ENCODE results near the gene ATP6V0A4.

The ATP6V0A4 gene

DNA sequence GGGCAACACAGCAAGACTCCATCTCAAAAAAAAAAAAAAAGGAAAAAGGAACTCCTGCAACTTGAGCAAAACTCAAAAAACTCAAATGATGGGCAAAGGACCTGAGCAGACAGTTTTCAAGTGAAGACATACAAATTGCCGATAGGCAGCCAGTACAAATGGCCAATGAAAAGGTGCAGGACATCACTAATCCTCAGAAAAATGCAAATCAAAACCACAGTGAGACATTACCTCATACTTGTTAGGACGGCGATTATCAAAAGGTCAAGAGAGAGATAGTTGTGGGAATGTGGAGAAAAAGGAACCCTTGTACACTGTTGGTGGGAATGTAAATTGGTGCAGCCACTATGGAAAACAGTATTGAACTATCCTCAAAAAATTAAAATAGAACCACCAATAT lies 113.7 kb downstream of the ATP6V0A4 start:
- CTCF ChIA-PET: no interaction called here
- POLR2A ChIA-PET: no interaction called here
- TF ChIP-seq SUZ12 (IDR thresholded peaks at IDR 0.05) (no peak), FOXM1 (IDR thresholded peaks at IDR 0.05; ENCODE audit: borderline replicate concordance) (no peak), FOXA1 (IDR thresholded peaks at IDR 0.05) (no peak), NFRKB (IDR thresholded peaks at IDR 0.05) (no peak), TARDBP (IDR thresholded peaks at IDR 0.05) (no peak), SP1 (IDR thresholded peaks at IDR 0.05) (no peak), LEF1 (IDR thresholded peaks at IDR 0.05; ENCODE audit: borderline replicate concordance) (no peak), ARNT (IDR thresholded peaks at IDR 0.05) (no peak), FOXK2 (IDR thresholded peaks at IDR 0.05) (no peak), BHLHE40 (IDR thresholded peaks at IDR 0.05; ENCODE audit: borderline replicate concordance) (no peak), ELF4 (IDR thresholded peaks at IDR 0.05) (no peak), ZNF384 (IDR thresholded peaks at IDR 0.05) (no peak)
- TF ChIP-seq, protein P1, sequence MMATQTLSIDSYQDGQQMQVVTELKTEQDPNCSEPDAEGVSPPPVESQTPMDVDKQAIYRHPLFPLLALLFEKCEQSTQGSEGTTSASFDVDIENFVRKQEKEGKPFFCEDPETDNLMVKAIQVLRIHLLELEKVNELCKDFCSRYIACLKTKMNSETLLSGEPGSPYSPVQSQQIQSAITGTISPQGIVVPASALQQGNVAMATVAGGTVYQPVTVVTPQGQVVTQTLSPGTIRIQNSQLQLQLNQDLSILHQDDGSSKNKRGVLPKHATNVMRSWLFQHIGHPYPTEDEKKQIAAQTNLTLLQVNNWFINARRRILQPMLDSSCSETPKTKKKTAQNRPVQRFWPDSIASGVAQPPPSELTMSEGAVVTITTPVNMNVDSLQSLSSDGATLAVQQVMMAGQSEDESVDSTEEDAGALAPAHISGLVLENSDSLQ (IDR thresholded peaks at IDR 0.05): no peak
- no peak for DNase-seq (ENCODE audit: extremely low spot score)

DNA sequence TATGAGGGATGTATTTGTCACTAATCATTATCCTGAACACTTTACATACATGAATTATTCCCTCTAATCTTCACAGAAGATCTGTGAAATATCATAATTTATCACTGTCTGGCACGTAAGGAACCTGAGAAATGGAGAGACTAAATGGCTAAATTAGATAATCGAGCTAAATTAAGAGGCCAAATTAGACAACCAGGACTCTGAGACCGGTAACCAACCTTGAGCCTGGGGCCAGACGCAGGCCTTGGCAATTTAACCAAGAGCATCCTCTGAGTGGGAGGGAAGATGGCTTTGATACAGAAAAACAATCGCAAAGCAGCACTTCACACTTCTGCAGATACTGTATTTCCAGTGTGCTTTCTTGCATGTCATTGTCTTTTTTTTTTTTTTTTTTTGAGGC lies 118.2 kb downstream of the ATP6V0A4 start:
- DNase-seq (ENCODE audit: extremely low spot score): no peak
- ChIA-PET POLR2A (no interaction called here), CTCF (no interaction called here)
- TF ChIP-seq CTBP1 (IDR thresholded peaks at IDR 0.05; ENCODE audit: borderline replicate concordance): no peak
- no peak for TF ChIP-seq SP1 (IDR thresholded peaks at IDR 0.05)
- TF ChIP-seq SUZ12 (IDR thresholded peaks at IDR 0.05): no peak
- no peak for TF ChIP-seq TARDBP (IDR thresholded peaks at IDR 0.05)
- TF ChIP-seq NFRKB (IDR thresholded peaks at IDR 0.05): no peak
- no peak for TF ChIP-seq ELF4 (IDR thresholded peaks at IDR 0.05)
- TF ChIP-seq, protein P1 (IDR thresholded peaks at IDR 0.05): no peak
- TF ChIP-seq FOXA1 (IDR thresholded peaks at IDR 0.05): no peak
- no peak for TF ChIP-seq ZNF384 (IDR thresholded peaks at IDR 0.05)

DNA sequence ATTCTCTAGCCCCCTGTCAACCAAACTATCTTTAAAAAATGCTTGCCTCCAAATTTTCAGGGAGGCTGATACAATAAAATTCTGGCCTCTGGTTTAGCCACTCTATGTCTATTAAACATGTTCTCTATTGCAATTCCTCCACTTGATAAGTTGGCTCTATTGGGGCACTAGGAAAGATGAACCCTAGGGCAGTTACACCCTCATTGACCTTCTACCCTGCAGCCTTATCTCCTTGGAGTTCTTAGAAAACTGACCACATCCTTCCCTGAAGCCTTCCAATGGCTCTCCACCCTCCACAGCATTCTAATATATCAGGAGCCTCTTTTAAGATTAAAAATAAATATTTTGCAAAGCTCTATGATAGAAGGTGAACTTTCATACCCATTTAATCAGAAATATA lies 127.4 kb downstream of the ATP6V0A4 start:
- POLR2A ChIA-PET: no interaction called here
- no peak for TF ChIP-seq TARDBP (IDR thresholded peaks at IDR 0.05)
- TF ChIP-seq LEF1 (IDR thresholded peaks at IDR 0.05; ENCODE audit: borderline replicate concordance): no peak
- no peak for TF ChIP-seq FOXK2 (IDR thresholded peaks at IDR 0.05)
- no peak for TF ChIP-seq FOXM1 (IDR thresholded peaks at IDR 0.05; ENCODE audit: borderline replicate concordance)
- no peak for TF ChIP-seq HDGF (IDR thresholded peaks at IDR 0.05; ENCODE audit: borderline replicate concordance)
- TF ChIP-seq L3MBTL2 (conservative IDR thresholded peaks at IDR 0.05): no peak
- no peak for DNase-seq (ENCODE audit: extremely low spot score)
- CTCF ChIA-PET: no interaction called here

DNA sequence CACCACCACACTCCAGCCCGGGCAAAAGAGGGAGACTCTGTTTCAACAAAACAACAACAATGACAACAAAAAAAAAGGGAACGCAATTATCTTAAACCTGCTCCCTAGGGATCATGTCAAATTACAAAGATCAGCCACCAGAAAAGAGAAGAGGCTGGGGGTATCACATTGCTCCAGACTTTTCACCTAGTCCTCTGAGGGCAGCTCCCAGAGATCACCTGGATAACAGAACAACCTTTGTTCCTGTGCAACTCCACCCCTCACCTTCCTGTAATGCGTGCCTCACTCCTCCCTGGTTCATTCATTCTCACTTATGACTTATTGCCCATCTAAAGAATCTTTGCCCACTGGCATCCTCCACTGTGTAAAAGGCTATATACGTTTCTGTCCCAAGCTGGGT lies 128.6 kb downstream of the ATP6V0A4 start:
- POLR2A ChIA-PET: no interaction called here
- no peak for DNase-seq (ENCODE audit: extremely low spot score)
- CTCF ChIA-PET: interaction anchor here (0.6 kb wide), 1 partner anchor 10 kb away, joined by 4 read pairs; no protein-coding TSS in a partner anchor
- no peak for TF ChIP-seq SUZ12 (IDR thresholded peaks at IDR 0.05)
- no peak for TF ChIP-seq ARNT (IDR thresholded peaks at IDR 0.05)
- no peak for TF ChIP-seq ZNF384 (IDR thresholded peaks at IDR 0.05)
- no peak for TF ChIP-seq FOXA1 (IDR thresholded peaks at IDR 0.05)
- TF ChIP-seq LEF1 (IDR thresholded peaks at IDR 0.05; ENCODE audit: borderline replicate concordance): no peak
- no peak for TF ChIP-seq BHLHE40 (IDR thresholded peaks at IDR 0.05; ENCODE audit: borderline replicate concordance)
- no peak for TF ChIP-seq ELF4 (IDR thresholded peaks at IDR 0.05)
- TF ChIP-seq TARDBP (IDR thresholded peaks at IDR 0.05): no peak
- no peak for TF ChIP-seq FOXM1 (IDR thresholded peaks at IDR 0.05; ENCODE audit: borderline replicate concordance)
- TF ChIP-seq SP1 (IDR thresholded peaks at IDR 0.05): no peak
- TF ChIP-seq CTBP1 (IDR thresholded peaks at IDR 0.05; ENCODE audit: borderline replicate concordance): no peak
- TF ChIP-seq NFRKB (IDR thresholded peaks at IDR 0.05): no peak
- no peak for TF ChIP-seq L3MBTL2 (conservative IDR thresholded peaks at IDR 0.05)
- no peak for TF ChIP-seq HDGF (IDR thresholded peaks at IDR 0.05; ENCODE audit: borderline replicate concordance)
- TF ChIP-seq FOXK2 (IDR thresholded peaks at IDR 0.05): no peak

DNA sequence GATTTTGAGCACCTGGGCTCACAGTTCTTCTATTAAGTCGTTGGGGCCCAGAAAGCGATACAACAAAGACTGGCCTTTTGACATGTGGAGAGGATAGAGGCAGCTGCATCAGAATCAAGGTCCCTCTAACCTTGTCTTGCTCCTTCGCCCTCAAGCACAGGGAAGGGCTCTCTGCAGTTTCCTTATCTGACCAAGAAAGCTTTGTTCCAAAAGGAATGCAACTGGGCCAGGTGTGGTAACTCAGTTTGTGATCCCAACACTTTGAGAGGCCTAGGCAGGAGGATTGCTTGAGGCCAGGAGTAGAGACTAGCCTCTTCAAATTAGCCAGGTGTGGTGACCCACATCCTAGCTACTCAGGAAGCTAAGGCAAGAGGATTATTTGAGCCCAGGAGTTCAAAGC lies 129.1 kb downstream of the ATP6V0A4 start:
- ChIA-PET CTCF (no interaction called here), POLR2A (no interaction called here)
- no peak for DNase-seq (ENCODE audit: extremely low spot score)
- no peak for TF ChIP-seq LEF1 (IDR thresholded peaks at IDR 0.05; ENCODE audit: borderline replicate concordance)
- TF ChIP-seq ZNF384 (IDR thresholded peaks at IDR 0.05): no peak
- TF ChIP-seq TARDBP (IDR thresholded peaks at IDR 0.05): no peak
- TF ChIP-seq, protein P1 (IDR thresholded peaks at IDR 0.05): no peak
- no peak for TF ChIP-seq SUZ12 (IDR thresholded peaks at IDR 0.05)
- TF ChIP-seq FOXM1 (IDR thresholded peaks at IDR 0.05; ENCODE audit: borderline replicate concordance): no peak

DNA sequence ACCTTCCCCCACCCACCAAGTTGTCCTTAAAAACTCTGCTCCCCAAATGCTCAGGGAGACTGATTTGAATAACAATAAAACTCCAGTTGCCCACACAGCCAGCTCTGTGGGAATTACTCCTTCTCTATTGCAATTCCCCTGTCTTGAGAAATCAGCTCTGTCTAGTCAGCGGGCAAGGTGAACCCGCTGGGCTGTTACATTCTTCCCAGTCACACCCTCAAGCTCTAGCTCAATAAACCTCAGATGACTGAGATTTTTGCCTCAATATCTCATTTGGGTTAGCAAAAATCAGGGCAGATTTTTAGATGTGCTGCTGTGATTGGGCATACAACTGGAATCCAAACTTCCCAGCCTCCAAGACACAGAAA lies 129.8 kb downstream of the ATP6V0A4 start:
- CTCF ChIA-PET: no interaction called here
- DNase-seq (ENCODE audit: extremely low spot score): no peak
- POLR2A ChIA-PET: no interaction called here
- TF ChIP-seq LEF1 (IDR thresholded peaks at IDR 0.05; ENCODE audit: borderline replicate concordance): no peak
- TF ChIP-seq ARNT (IDR thresholded peaks at IDR 0.05): no peak
- no peak for TF ChIP-seq NFRKB (IDR thresholded peaks at IDR 0.05)
- TF ChIP-seq FOXA1 (IDR thresholded peaks at IDR 0.05): no peak
- TF ChIP-seq, protein P1 (IDR thresholded peaks at IDR 0.05): no peak
- TF ChIP-seq SP1 (IDR thresholded peaks at IDR 0.05): no peak
- no peak for TF ChIP-seq BHLHE40 (IDR thresholded peaks at IDR 0.05; ENCODE audit: borderline replicate concordance)
- no peak for TF ChIP-seq FOXM1 (IDR thresholded peaks at IDR 0.05; ENCODE audit: borderline replicate concordance)
- TF ChIP-seq ELF4 (IDR thresholded peaks at IDR 0.05): no peak
- no peak for TF ChIP-seq FOXK2 (IDR thresholded peaks at IDR 0.05)
- no peak for TF ChIP-seq CTBP1 (IDR thresholded peaks at IDR 0.05; ENCODE audit: borderline replicate concordance)
- no peak for TF ChIP-seq HDGF (IDR thresholded peaks at IDR 0.05; ENCODE audit: borderline replicate concordance)
